ENCODE data around the gene PIGK. TPM values are rescaled to one million over a fixed set of nuclear protein-coding genes. Genes with fewer than 3 reads are reported as not detected.

The PIGK gene
- total RNA-seq, 1 donor from 2014 or later: 15.6 TPM

- TF ChIP-seq CTCF (IDR thresholded peaks at IDR 0.05; ENCODE audit: unreplicated experiment): no peak
- H3K9me3 Mint-ChIP-seq: no peaks in the 10 kb centered on the region
- H3K27ac Mint-ChIP-seq: no peak overlapping the region
- peaks cover 8% of the 10 kb centered on the region for H3K36me3 Mint-ChIP-seq
- H3K27me3 Mint-ChIP-seq (ENCODE audit: low read depth): no peaks in the 10 kb centered on the region
- H3K4me1 Mint-ChIP-seq: no peaks in the 10 kb centered on the region
- H3K4me3 Mint-ChIP-seq: no peak overlapping the region
- DNase-seq (ENCODE audit: low spot score in 2 of 2, unreplicated experiment in 2 of 2): no peak
These were observed 134.8 kb downstream of the PIGK start for GRCh38 chr1:77084457-77084856.

- Mint-ChIP-seq H3K4me3 (no peak overlapping the region), H3K9me3 (no peaks in the 10 kb centered on the region), H3K27me3 (ENCODE audit: low read depth) (no peaks in the 10 kb centered on the region), H3K4me1 (no peaks in the 10 kb centered on the region), H3K36me3 (peaks cover 8% of the 10 kb centered on the region), H3K27ac (no peak overlapping the region)
- TF ChIP-seq CTCF (IDR thresholded peaks at IDR 0.05; ENCODE audit: unreplicated experiment): no peak
- no peak for DNase-seq (ENCODE audit: low spot score in 2 of 2, unreplicated experiment in 2 of 2)
These were observed 137.4 kb downstream of the PIGK start for GRCh38 chr1:77081834-77082233.

- H3K27ac Mint-ChIP-seq: no peak overlapping the region
- TF ChIP-seq CTCF (IDR thresholded peaks at IDR 0.05; ENCODE audit: unreplicated experiment): no peak
- DNase-seq (ENCODE audit: low spot score in 2 of 2, unreplicated experiment in 2 of 2): no peak
- H3K27me3 Mint-ChIP-seq (ENCODE audit: low read depth): no peaks in the 10 kb centered on the region
- H3K9me3 Mint-ChIP-seq: peaks cover 15% of the 10 kb centered on the region
- H3K4me3 Mint-ChIP-seq: no peak overlapping the region
- no peaks in the 10 kb centered on the region for H3K36me3 Mint-ChIP-seq
- no peaks in the 10 kb centered on the region for H3K4me1 Mint-ChIP-seq
These were observed 142.5 kb downstream of the PIGK start for GRCh38 chr1:77076759-77077158.

GRCh38 chr1:77068013-77068412 is 151.2 kb downstream of the PIGK start:
- H3K36me3 Mint-ChIP-seq: no peaks in the 10 kb centered on the region
- no peak for TF ChIP-seq CTCF (IDR thresholded peaks at IDR 0.05; ENCODE audit: unreplicated experiment)
- no peak for DNase-seq (ENCODE audit: low spot score in 2 of 2, unreplicated experiment in 2 of 2)
- no peak overlapping the region for H3K4me3 Mint-ChIP-seq
- peaks cover under 1% of the 10 kb centered on the region for H3K9me3 Mint-ChIP-seq
- H3K27me3 Mint-ChIP-seq (ENCODE audit: low read depth): peaks cover 1% of the 10 kb centered on the region
- no peaks in the 10 kb centered on the region for H3K4me1 Mint-ChIP-seq
- H3K27ac Mint-ChIP-seq: no peak overlapping the region

GRCh38 chr1:77065693-77066342 is 153.4 kb downstream of the PIGK start:
- Mint-ChIP-seq H3K27ac (no peak overlapping the region), H3K4me1 (no peaks in the 10 kb centered on the region), H3K4me3 (no peak overlapping the region), H3K36me3 (no peaks in the 10 kb centered on the region), H3K27me3 (ENCODE audit: low read depth) (peaks cover 1% of the 10 kb centered on the region), H3K9me3 (no peaks in the 10 kb centered on the region)
- TF ChIP-seq CTCF (IDR thresholded peaks at IDR 0.05; ENCODE audit: unreplicated experiment): no peak
- no peak for DNase-seq (ENCODE audit: low spot score in 2 of 2, unreplicated experiment in 2 of 2)

GRCh38 chr1:77064246-77064645 is 155.0 kb downstream of the PIGK start:
- peaks cover 1% of the 10 kb centered on the region for H3K27me3 Mint-ChIP-seq (ENCODE audit: low read depth)
- H3K4me3 Mint-ChIP-seq: no peak overlapping the region
- H3K36me3 Mint-ChIP-seq: no peaks in the 10 kb centered on the region
- peaks cover 3% of the 10 kb centered on the region for H3K4me1 Mint-ChIP-seq
- H3K27ac Mint-ChIP-seq: no peak overlapping the region
- H3K9me3 Mint-ChIP-seq: no peaks in the 10 kb centered on the region
- no peak for DNase-seq (ENCODE audit: low spot score in 2 of 2, unreplicated experiment in 2 of 2)
- TF ChIP-seq CTCF (IDR thresholded peaks at IDR 0.05; ENCODE audit: unreplicated experiment): no peak
